ENCODE results near the gene TBC1D9B.
A peak's percentile ranks its signal among the peaks of the same experiment; 100 is the strongest.

The TBC1D9B gene

GRCh38 chr5:179820483-179821297 is 87.0 kb downstream of the TBC1D9B start, which contains the start of gene SQSTM1:
Gene SQSTM1, plus strand, starts transcription at chr5:179820905. Its CDS starts 32 bp downstream, at chr5:179820937.
- peak; percentile 79 for DNase-seq (ENCODE audit: low spot score)

GRCh38 chr5:179820127-179820482 is 87.6 kb downstream of the TBC1D9B start:
- DNase-seq (ENCODE audit: low spot score): no peak

- DNase-seq (ENCODE audit: low spot score): peak; percentile 60
Measured at GRCh38 chr5:179819296-179820126, 88.2 kb downstream of the TBC1D9B start.

GRCh38 chr5:179818746-179819295 is 88.9 kb downstream of the TBC1D9B start:
- peak; percentile 83 for DNase-seq (ENCODE audit: low spot score)

GRCh38 chr5:179817890-179818745 is 89.6 kb downstream of the TBC1D9B start:
- no peak for DNase-seq (ENCODE audit: low spot score)

GRCh38 chr5:179817470-179817840 is 90.2 kb downstream of the TBC1D9B start:
- DNase-seq (ENCODE audit: low spot score): no peak

- DNase-seq (ENCODE audit: low spot score): no peak
Measured at GRCh38 chr5:179816796-179817469, 90.8 kb downstream of the TBC1D9B start.

GRCh38 chr5:179816401-179816795 is 91.3 kb downstream of the TBC1D9B start:
- no peak for DNase-seq (ENCODE audit: low spot score)

GRCh38 chr5:179815491-179816249 is 92.0 kb downstream of the TBC1D9B start:
- no peak for DNase-seq (ENCODE audit: low spot score)

- DNase-seq (ENCODE audit: low spot score): no peak
Measured at GRCh38 chr5:179814090-179814489, 93.6 kb downstream of the TBC1D9B start.

- DNase-seq (ENCODE audit: low spot score): no peak
Measured at GRCh38 chr5:179812997-179813607, 94.6 kb downstream of the TBC1D9B start.

- no peak for DNase-seq (ENCODE audit: low spot score)
Measured at GRCh38 chr5:179812135-179812825, 95.4 kb downstream of the TBC1D9B start.

Data from kidney capillary endothelial cell (primary cell).